Testis (tissue), 3 donors: ENCODE measurements around the gene BCL6B. TPM values are rescaled to one million over a fixed set of nuclear protein-coding genes. Genes with fewer than 3 reads are reported as not detected.

Experiments used
- DNase-seq: peaks from one replicate; pipeline ENCODE4 v3.0.0-alpha.2; 2019
- H3K27ac ChIP-seq, 2 donors: fragments of 200-600 bp; sonication (generic); one replicate each; pipeline ENCODE4 v1.5.1; 2019
- H3K27me3 ChIP-seq: fragments of 200-600 bp; sonication (generic); one replicate; pipeline ENCODE4 v1.5.1; 2019
- H3K36me3 ChIP-seq: fragments of 200-600 bp; sonication (generic); one replicate; pipeline ENCODE4 v1.5.1; 2017; ENCODE audit warnings: low read depth; ENCODE audit errors: missing control alignments
- H3K4me1 ChIP-seq: fragments of 200-600 bp; sonication (generic); one replicate; pipeline ENCODE4 v1.5.1; 2019
- H3K4me3 ChIP-seq, 2 donors: fragments of 200-600 bp; sonication (generic); one replicate each; pipeline ENCODE4 v1.5.1; 2017 to 2019
- H3K9me3 ChIP-seq: fragments of 200-600 bp; sonication (generic); one replicate; pipeline ENCODE4 v1.5.1; 2017
- CTCF ChIP-seq, 3 experiments: fragments of 450-650 bp in 2 of 3; fragments of 200-600 bp in 1 of 3; sonication (generic) in 1 of 3; IDR thresholded peaks; one replicate each; pipeline ENCODE4 v1.5.1; 2016 to 2019; ENCODE audit warnings: antibody characterized with exemption in 3 of 3, mild to moderate bottlenecking in 2 of 3, moderate library complexity in 1 of 3
- POLR2A ChIP-seq: fragments of 450-650 bp; IDR thresholded peaks from one replicate; pipeline ENCODE4 v1.6.1; 2017; ENCODE audit warnings: antibody characterized with exemption, mild to moderate bottlenecking, moderate library complexity
- WGBS, 2 donors: methylation state at CpG; one replicate each; pipeline ENCODE4 v1.1.5; 2018; 5-methylcytosine and 5-hydroxymethylcytosine counted together
- intact Hi-C: fragments of 100-400 bp; cut with DNase I; formaldehyde crosslinking; loops from one replicate; pipeline ENCODE4 v1.15.1; 2023; ENCODE audit warnings: low total_unique reads
- polyA plus RNA-seq: library from polyadenylated mRNA; stranded (reverse); fragments of 350-450 nt; fragmentation: Illumina TruSeq; extraction: RNeasy Lipid Tissue Mini Kit (QIAGEN cat#74804); gene quantifications from one replicate; pipeline ENCODE4 v1.2.3, GENCODE V29; 2014; ENCODE audit warnings: low read depth, low replicate concordance; ENCODE audit not compliant: insufficient read depth
- total RNA-seq, 2 donors: library from RNA; depleted of rRNA; stranded (reverse); fragments of >200 nt; gene quantifications; one replicate each; pipeline ENCODE4 v1.2.3, GENCODE V29; 2016

Gene BCL6B
- total and polyA plus RNA-seq, 3 donors from 2014 or later: 2.5 to 4.6 (median 3.5) TPM

DNA sequence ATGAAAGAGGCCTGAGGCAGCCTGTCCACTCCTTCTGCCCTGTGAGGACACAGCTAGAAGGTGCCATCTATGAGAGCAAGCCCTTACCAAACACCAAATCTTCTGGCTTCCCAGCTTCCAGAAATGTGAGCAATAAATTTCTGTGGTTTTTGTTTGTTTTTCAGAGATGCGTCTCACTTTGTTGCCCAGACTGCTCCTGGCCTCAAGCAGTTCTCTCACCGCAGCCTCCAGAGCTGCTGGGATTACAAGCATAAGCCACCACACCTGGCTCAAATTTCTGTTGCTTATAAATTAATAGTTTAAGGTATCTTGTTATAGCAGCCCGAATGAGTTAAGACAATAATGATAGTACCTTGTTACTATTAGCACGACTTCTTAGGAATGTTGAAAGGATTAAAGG lies 33.5 kb downstream of the BCL6B start:
- Histone ChIP-seq H3K4me1 (no peaks in the 10 kb centered on the region), H3K4me3 (no peak overlapping the region), H3K9me3 (no peaks in the 10 kb centered on the region), H3K36me3 (no peaks in the 10 kb centered on the region), H3K27me3 (no peaks in the 10 kb centered on the region), H3K27ac (no peak overlapping the region)
- DNase-seq: no peak
- TF ChIP-seq CTCF (IDR thresholded peaks at IDR 0.05): no peak
- no peak for TF ChIP-seq POLR2A
- 65 to 85% methylated on average over 4 of the region's 4 CpGs for WGBS, 2 donors
- intact Hi-C loops: no loop called here

DNA sequence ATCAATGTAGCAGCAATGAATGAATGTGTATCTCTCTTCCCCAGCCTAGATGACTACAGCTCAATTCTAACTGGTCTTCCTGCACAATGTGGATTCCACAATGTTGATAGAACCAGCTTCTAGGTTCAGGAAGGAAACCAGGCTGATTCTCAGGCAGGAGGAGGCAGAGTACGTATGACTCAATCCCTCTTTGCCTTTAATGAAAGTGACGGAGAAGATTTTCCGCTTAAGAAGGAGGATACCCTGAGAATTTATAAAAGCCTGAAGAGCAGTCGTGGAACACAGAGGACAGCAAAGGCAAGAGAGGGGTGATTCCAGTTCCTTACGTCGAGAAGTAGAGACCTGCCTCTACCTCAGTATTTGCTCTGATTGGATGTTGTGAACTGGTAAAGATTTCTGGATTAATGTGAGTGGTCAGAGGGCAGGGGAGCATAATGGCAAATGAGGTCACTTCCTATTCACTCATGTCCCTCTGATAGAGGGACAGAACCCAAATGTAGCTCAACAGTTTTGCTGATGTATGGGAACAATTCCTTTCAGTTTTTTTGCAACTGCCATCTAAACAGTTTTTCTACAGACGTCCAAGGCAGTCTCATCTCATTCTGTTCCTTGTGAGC lies 36.1 kb downstream of the BCL6B start:
- WGBS, 2 donors: 76 to 78% methylated on average over 7 of the region's 7 CpGs

DNA sequence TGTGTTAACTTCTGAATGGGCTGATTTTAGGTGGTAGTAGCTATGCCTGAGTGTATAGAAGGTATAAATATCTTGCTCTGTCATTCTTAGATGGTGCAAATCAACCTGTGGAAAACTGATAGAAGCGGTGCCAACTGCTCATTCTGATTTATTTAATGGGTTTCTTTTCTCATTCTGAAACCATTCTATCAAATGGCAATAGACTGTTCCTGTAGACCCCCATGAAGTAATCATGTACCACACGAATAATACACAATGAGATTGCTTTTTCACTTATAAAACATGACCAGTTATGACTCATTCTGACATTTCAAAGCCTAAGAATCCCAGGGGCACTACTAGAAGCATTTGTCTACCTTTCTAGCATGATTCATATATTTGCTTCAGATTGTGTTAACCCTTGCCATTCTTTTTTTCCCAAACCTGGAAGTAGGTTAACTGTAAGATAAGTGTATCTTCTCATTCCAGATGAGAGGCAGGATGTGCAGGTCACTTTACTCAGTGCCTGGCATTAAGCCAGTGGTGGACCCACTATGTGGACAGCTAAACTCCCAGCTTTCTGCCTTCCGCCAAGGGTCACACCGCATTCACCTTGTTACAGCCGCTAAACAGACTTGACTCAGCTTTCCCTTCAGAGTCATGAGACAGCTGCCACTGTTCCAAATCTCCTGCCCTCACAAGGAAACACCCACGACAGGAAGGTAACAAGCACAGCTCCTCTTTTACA lies 37.5 kb downstream of the BCL6B start:
- Histone ChIP-seq H3K27ac (no peak overlapping the region), H3K9me3 (no peaks in the 10 kb centered on the region), H3K27me3 (no peaks in the 10 kb centered on the region), H3K4me3 (no peak overlapping the region), H3K36me3 (no peaks in the 10 kb centered on the region), H3K4me1 (no peaks in the 10 kb centered on the region)
- no peak for DNase-seq
- intact Hi-C loops: no loop called here
- WGBS, 2 donors: 55 to 56% methylated on average over 6 of the region's 6 CpGs
- TF ChIP-seq CTCF (IDR thresholded peaks at IDR 0.05) (no peak), POLR2A (no peak)

More for the DNA sequence above, 36.1 kb downstream of the BCL6B start:
- TF ChIP-seq POLR2A (no peak), CTCF (IDR thresholded peaks at IDR 0.05) (no peak)
- intact Hi-C loops: no loop called here
- Histone ChIP-seq H3K4me1 (no peaks in the 10 kb centered on the region), H3K27me3 (no peaks in the 10 kb centered on the region), H3K36me3 (no peaks in the 10 kb centered on the region), H3K4me3 (no peak overlapping the region), H3K27ac (no peak overlapping the region), H3K9me3 (no peaks in the 10 kb centered on the region)
- DNase-seq: no peak

DNA sequence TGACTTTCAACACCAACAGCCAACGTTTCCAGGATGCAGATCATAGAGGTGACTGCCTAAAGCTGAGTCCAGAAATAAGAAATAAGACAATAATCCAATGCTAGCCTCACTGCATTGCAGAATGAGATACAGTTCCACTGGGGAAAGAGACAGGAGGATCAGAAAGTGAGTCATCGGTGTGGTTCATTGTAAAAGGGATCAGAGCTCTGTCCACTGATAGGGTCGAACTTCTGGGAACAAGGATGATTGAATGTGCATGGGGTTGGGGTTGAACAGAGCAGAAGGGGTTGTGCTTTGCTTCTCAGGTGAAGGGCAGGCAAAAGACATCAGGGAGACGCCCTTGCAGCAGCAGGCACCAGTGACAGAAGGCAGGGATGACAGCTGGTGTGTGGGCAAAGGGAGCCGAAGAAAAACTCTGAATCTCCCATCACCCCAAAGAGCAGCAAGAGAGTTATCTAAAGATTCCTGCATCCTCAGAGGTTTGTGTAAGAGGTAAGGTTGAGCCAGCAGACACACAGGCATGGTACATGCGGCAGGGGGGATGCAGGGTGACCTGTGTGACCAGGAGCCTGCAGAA lies 40.8 kb downstream of the BCL6B start:
- H3K9me3 ChIP-seq: no peaks in the 10 kb centered on the region
- H3K4me1 ChIP-seq: no peaks in the 10 kb centered on the region
- 78 to 84% methylated on average over 6 of the region's 6 CpGs for WGBS, 2 donors
- H3K36me3 ChIP-seq: no peaks in the 10 kb centered on the region
- no peak overlapping the region for H3K27ac ChIP-seq
- intact Hi-C loops: no loop called here
- TF ChIP-seq POLR2A (no peak), CTCF (IDR thresholded peaks at IDR 0.05) (no peak)
- no peak for DNase-seq
- H3K4me3 ChIP-seq: no peak overlapping the region
- H3K27me3 ChIP-seq: no peaks in the 10 kb centered on the region
